NCI-H524 (cell line): ENCODE results near the gene MTOR.
A peak's percentile ranks its signal among the peaks of the same experiment; 100 is the strongest.
"Not testable (repeated sequence)": the region's sequence is repeated elsewhere in the genome, so short reads cannot be mapped to it uniquely, and the experiment has no call there.

Source experiments
- DNase-seq, 2 experiments: peaks; one replicate each; lab custom pipeline; 2025; lab: John Stamatoyannopoulos, UW

MTOR gene

GRCh38 chr1:11180342-11180744 lies 82.0 kb downstream of the MTOR start:
- DNase-seq, result no peak

GRCh38 chr1:11179749-11180148 lies 82.6 kb downstream of the MTOR start:
- not testable (repeated sequence) for DNase-seq

GRCh38 chr1:11179125-11179524 lies 83.2 kb downstream of the MTOR start:
- no peak for DNase-seq

- DNase-seq, result no peak
Measured at GRCh38 chr1:11178021-11179015, 84.0 kb downstream of the MTOR start.

GRCh38 chr1:11176081-11176706 lies 86.2 kb downstream of the MTOR start:
- no peak for DNase-seq

- DNase-seq, result no peak
Measured at GRCh38 chr1:11175461-11175860, 86.9 kb downstream of the MTOR start.

- DNase-seq, result no peak
Measured at GRCh38 chr1:11174261-11174942, 87.9 kb downstream of the MTOR start.

- no peak for DNase-seq
Measured at GRCh38 chr1:11170102-11170501, 92.2 kb downstream of the MTOR start.

- no peak for DNase-seq
Measured at GRCh38 chr1:11169202-11169601, 93.1 kb downstream of the MTOR start.

- no peak for DNase-seq
Measured at GRCh38 chr1:11168731-11169130, 93.6 kb downstream of the MTOR start.

GRCh38 chr1:11166744-11167143 lies 95.6 kb downstream of the MTOR start:
- DNase-seq, result not testable (repeated sequence)

GRCh38 chr1:11162752-11163151 lies 99.6 kb downstream of the MTOR start:
- not testable (repeated sequence) for DNase-seq

- peak in 1 of 2 experiments; percentile 25 for DNase-seq
Measured at GRCh38 chr1:11158720-11159321, 103.5 kb downstream of the MTOR start.

- no peak for DNase-seq
Measured at GRCh38 chr1:11158291-11158690, 104.1 kb downstream of the MTOR start.

- DNase-seq, result peak; percentile 56 to 83
Measured at GRCh38 chr1:11157867-11158266, 104.5 kb downstream of the MTOR start.

GRCh38 chr1:11157394-11157793 lies 105.0 kb downstream of the MTOR start:
- peak in 1 of 2 experiments; percentile 68 for DNase-seq

GRCh38 chr1:11156963-11157362 lies 105.4 kb downstream of the MTOR start:
- DNase-seq, result no peak

GRCh38 chr1:11156441-11156840 lies 105.9 kb downstream of the MTOR start:
- no peak for DNase-seq

GRCh38 chr1:11153184-11153583 lies 109.2 kb downstream of the MTOR start:
- no peak for DNase-seq

- DNase-seq, result no peak
Measured at GRCh38 chr1:11152755-11153154, 109.6 kb downstream of the MTOR start.

GRCh38 chr1:11151826-11152612 lies 110.3 kb downstream of the MTOR start:
- DNase-seq, result no peak
